ENCODE results near the gene FAM210A.

FAM210A gene

GRCh38 chr18:13614641-13615288, 111.6 kb downstream of the FAM210A start:
- Histone ChIP-seq H3K36me3 (ENCODE audit: insufficient read depth, low read length) (no peaks in the 10 kb centered on the region), H3K27ac (ENCODE audit: low read depth, low read length) (no peak overlapping the region), H3K27me3 (ENCODE audit: insufficient read depth, low read length) (peaks cover 39% of the 10 kb centered on the region), H3K4me1 (ENCODE audit: control insufficient read depth, insufficient read depth, low read length, unreplicated experiment) (no peaks in the 10 kb centered on the region), H2AFZ (ENCODE audit: low read length, unreplicated experiment) (no peak overlapping the region), H3K4me3 (ENCODE audit: low read depth, low read length) (no peak overlapping the region), H3K79me2 (ENCODE audit: control insufficient read depth, insufficient read depth, low read length, unreplicated experiment) (no peaks in the 10 kb centered on the region)

GRCh38 chr18:13613591-13614501, 112.5 kb downstream of the FAM210A start:
- H2AFZ ChIP-seq (ENCODE audit: low read length, unreplicated experiment): no peak overlapping the region
- H3K27me3 ChIP-seq (ENCODE audit: insufficient read depth, low read length): peaks cover 39% of the 10 kb centered on the region
- no peaks in the 10 kb centered on the region for H3K4me1 ChIP-seq (ENCODE audit: control insufficient read depth, insufficient read depth, low read length, unreplicated experiment)
- H3K4me3 ChIP-seq (ENCODE audit: low read depth, low read length): no peak overlapping the region
- H3K27ac ChIP-seq (ENCODE audit: low read depth, low read length): no peak overlapping the region
- no peaks in the 10 kb centered on the region for H3K79me2 ChIP-seq (ENCODE audit: control insufficient read depth, insufficient read depth, low read length, unreplicated experiment)
- H3K36me3 ChIP-seq (ENCODE audit: insufficient read depth, low read length): no peaks in the 10 kb centered on the region

Measured in ACC112 (cell line).